Heart right ventricle (tissue), 16 donors: Measurements from ENCODE around the gene TECPR2. TPM values are rescaled to one million over a fixed set of nuclear protein-coding genes. Genes with fewer than 3 reads are reported as not detected.
A peak's percentile ranks its signal among the peaks of the same experiment; 100 is the strongest.

Source experiments
- ATAC-seq, 8 donors: fragments of 200-7000 bp; cut with Tn5 transposase; one replicate each; pipeline ENCODE4 v1.9.1; 2020; ENCODE audit warnings: mild to moderate bottlenecking in 8 of 8, moderate library complexity in 8 of 8, moderate number of reproducible peaks in 1 of 8
- DNase-seq, 2 donors: peaks; one replicate each; pipeline ENCODE4 v3.0.0-alpha.2; 2020
- H3K27ac ChIP-seq, 10 donors: fragments of 200-600 bp; sonication (generic) in 2 of 10; one replicate each; pipeline versions ENCODE4 v1.5.0 to v1.8.0; 2020 to 2022; ENCODE audit warnings: mild to moderate bottlenecking in 3 of 10
- H3K27me3 ChIP-seq, 7 donors: fragments of 200-600 bp; one replicate each; pipeline ENCODE4 v1.8.0; 2021 to 2022; ENCODE audit warnings: mild to moderate bottlenecking in 2 of 7
- H3K36me3 ChIP-seq, 9 donors: fragments of 200-600 bp; sonication (generic) in 1 of 9; one replicate each; pipeline versions ENCODE4 v1.5.0 to v1.8.0; 2020 to 2022; ENCODE audit warnings: mild to moderate bottlenecking in 2 of 9
- H3K4me1 ChIP-seq, 9 donors: fragments of 200-600 bp; sonication (generic) in 1 of 9; one replicate each; pipeline versions ENCODE4 v1.5.0 to v1.8.0; 2020 to 2022; ENCODE audit warnings: mild to moderate bottlenecking in 4 of 9
- H3K4me3 ChIP-seq, 10 donors: fragments of 200-600 bp; sonication (generic) in 2 of 10; one replicate each; pipeline versions ENCODE4 v1.5.0 to v1.8.0; 2020 to 2022; ENCODE audit warnings: mild to moderate bottlenecking in 7 of 10, moderate library complexity in 2 of 10
- H3K9me3 ChIP-seq, 11 donors: fragments of 200-600 bp in 10 of 11; sonication (generic) in 2 of 11; one replicate each; pipeline versions ENCODE4 v1.5.0 to v1.8.0; 2013 to 2022; ENCODE audit warnings: mild to moderate bottlenecking in 2 of 11, control low read depth in 1 of 11, moderate library complexity in 1 of 11
- WGBS, 2 donors: extraction: QIAGEN DNeasy Blood & Tissue Kit; methylation state at CpG; one replicate each; pipeline ENCODE4 v1.1.7; 2013; ENCODE audit warnings: inconsistent platforms in 1 of 2; 5-methylcytosine and 5-hydroxymethylcytosine counted together
- intact Hi-C, 10 donors: fragments of 100-400 bp; cut with DNase I; formaldehyde crosslinking; loops; one replicate each; pipeline versions ENCODE4 v1.11.1 to v1.14.2; 2022
- polyA plus RNA-seq, 2 donors: library from polyadenylated mRNA; stranded (reverse); fragments of 200-250 nt; gene quantifications; one replicate each; pipeline ENCODE4 v1.2.3, GENCODE V29; 2013
- total RNA-seq, 10 donors: library from RNA; stranded (reverse); fragmentation: NEBNext Ultra II Directional in 3 of 10; extraction: Animal tissue kit (Norgen Biotek cat#: 25700) in 3 of 10; gene quantifications; one replicate each; pipeline versions ENCODE4 v1.2.1 to v1.2.4, GENCODE V29; 2021 to 2023
- TF ChIP-seq, protein P1 (sequence below), 9 donors: fragments of 200-600 bp; sonication (generic) in 2 of 9; IDR thresholded peaks; one replicate each; pipeline versions ENCODE4 v1.5.0 to v1.8.0; 2021 to 2022; ENCODE audit warnings: antibody characterized with exemption in 9 of 9, mild to moderate bottlenecking in 5 of 9, moderate library complexity in 1 of 9
- donor health status: Arrhythmogenic right ventricular cardiomyopathy.
- donor health status: ischemic (EF 13 %, LVEDD 7.1; RV severe dilation, severe dysfunction).
- donor health status: healthy with polysubstance abuse.
- donor health status: DM: no; HTN: yes; CAD: no.
- donor health status: DM: no; HTN: no; CAD: no.
- donor health status: ischemic (EF 25% LVEDD 6.9; RV normal size, moderate dysfunction).
- donor health status: ischemic (EF 25% LVEDD 5.7; RV mildly dilated, moderate dysfunction).
- donor health status: healthy.
- donor health status: DM: yes; HTN: yes; CAD: no.
- donor health status: Ischemic cardiomyopathy.
- donor health status: ischemic (EF 35%, LVEDD 5.7; RV mildly dilated, moderate dysfunction).
- donor health status: nonischemic (EF 11% LVEDD 7.7; RV severe dilation, severe dysfunction).
- donor health status: DM: yes; HTN: yes; CAD: no.
- donor health status: PGD.
- donor health status: ischemic (EF 29% LVEDD 5.4; RV normal size, mild dysfunction).
- donor health status: nonischemic (EF 23%, LVEDD 6.1; RV moderate dilation, normal function).

TECPR2 gene
- total and polyA plus RNA-seq, 12 donors = 6.8 to 34.2 (median 24.8) TPM

GRCh38 chr14:102362084-102362483, 657 bp upstream of the TECPR2 start:
- ATAC-seq (peak in 4 of 8 donors; percentile 4 to 19 (median 6)), DNase-seq (no peak)
- Histone ChIP-seq H3K4me1 (peaks cover 0 to 37% (median 25%) of the 10 kb centered on the region in 9 donors), H3K4me3 (peak overlapping the region; percentile 64 to 95 (median 86)), H3K9me3 (no peaks in the 10 kb centered on the region), H3K36me3 (peaks cover 0 to 36% (median 25%) of the 10 kb centered on the region in 9 donors), H3K27ac (peak overlapping the region; percentile 68 to 96 (median 94)), H3K27me3 (no peaks in the 10 kb centered on the region)
- TF ChIP-seq, protein P1, sequence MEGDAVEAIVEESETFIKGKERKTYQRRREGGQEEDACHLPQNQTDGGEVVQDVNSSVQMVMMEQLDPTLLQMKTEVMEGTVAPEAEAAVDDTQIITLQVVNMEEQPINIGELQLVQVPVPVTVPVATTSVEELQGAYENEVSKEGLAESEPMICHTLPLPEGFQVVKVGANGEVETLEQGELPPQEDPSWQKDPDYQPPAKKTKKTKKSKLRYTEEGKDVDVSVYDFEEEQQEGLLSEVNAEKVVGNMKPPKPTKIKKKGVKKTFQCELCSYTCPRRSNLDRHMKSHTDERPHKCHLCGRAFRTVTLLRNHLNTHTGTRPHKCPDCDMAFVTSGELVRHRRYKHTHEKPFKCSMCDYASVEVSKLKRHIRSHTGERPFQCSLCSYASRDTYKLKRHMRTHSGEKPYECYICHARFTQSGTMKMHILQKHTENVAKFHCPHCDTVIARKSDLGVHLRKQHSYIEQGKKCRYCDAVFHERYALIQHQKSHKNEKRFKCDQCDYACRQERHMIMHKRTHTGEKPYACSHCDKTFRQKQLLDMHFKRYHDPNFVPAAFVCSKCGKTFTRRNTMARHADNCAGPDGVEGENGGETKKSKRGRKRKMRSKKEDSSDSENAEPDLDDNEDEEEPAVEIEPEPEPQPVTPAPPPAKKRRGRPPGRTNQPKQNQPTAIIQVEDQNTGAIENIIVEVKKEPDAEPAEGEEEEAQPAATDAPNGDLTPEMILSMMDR (IDR thresholded peaks at IDR 0.05) = no peak
- WGBS, 2 donors = 21 to 24% methylated on average over 4 of the region's 4 CpGs
- intact Hi-C loops = loop anchor here in 2 of 10 donors (5.0 kb wide), 2 partner anchors 45 to 155 kb away; partner anchors contain the start of gene ZNF839 (in 1 of the 2)

DNA sequence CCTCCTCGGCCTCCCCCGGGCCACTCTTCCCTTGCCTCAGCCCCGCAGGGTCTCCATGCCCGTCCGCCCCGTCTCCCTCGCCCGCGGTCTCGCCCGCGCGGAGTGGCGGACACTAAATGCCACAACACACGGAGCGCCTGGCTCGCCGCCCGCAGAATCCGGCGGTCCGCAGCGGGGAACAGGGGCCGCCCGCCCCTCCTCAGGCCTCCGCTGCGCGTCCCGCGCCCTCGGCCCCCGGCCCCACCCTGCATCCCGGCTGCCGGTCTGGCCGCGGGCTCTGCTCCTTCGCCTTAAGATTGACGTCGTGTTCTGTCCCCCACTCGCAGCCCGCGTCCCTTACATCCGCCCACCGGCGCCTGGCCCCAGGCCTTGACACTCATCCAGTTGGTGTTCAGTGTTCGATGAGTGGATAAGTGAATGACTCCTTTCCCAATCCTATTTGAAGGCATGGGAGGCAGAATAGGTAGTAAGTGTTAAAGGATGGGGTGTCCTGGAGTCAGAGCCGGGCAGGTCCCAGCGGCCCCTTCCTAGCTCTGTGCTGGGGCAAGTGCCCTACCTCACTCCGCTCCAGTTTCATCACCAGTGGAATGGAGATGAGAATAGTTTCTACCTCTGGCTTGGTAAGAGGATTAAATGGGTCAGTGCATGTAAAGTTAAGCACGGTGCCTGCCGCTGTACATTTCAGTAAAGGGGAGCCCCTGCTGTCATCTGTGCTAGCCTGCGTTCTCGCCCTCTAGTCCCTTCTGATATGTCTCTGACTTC, 622 bp downstream of the TECPR2 start:
- ATAC-seq (peak; percentile 25 to 65 (median 45)), DNase-seq (peak in 1 of 2 donors; percentile 39)
- Histone ChIP-seq H3K27me3 (no peaks in the 10 kb centered on the region), H3K4me1 (peaks cover 0 to 46% (median 26%) of the 10 kb centered on the region in 9 donors), H3K4me3 (peak overlapping the region; percentile 64 to 95 (median 86)), H3K9me3 (no peaks in the 10 kb centered on the region), H3K36me3 (peaks cover 0 to 23% (median 13%) of the 10 kb centered on the region in 9 donors), H3K27ac (peak overlapping the region; percentile 68 to 96 (median 94))
- intact Hi-C loops = loop anchor here in 2 of 10 donors (5.0 kb wide), 2 partner anchors 46 to 154 kb away; partner anchors contain the start of gene ZNF839 (in 1 of the 2)
- WGBS, 2 donors = 3% methylated on average over 35 to 53 of the region's 53 CpGs
- TF ChIP-seq, protein P1 (IDR thresholded peaks at IDR 0.05) = no peak

DNA sequence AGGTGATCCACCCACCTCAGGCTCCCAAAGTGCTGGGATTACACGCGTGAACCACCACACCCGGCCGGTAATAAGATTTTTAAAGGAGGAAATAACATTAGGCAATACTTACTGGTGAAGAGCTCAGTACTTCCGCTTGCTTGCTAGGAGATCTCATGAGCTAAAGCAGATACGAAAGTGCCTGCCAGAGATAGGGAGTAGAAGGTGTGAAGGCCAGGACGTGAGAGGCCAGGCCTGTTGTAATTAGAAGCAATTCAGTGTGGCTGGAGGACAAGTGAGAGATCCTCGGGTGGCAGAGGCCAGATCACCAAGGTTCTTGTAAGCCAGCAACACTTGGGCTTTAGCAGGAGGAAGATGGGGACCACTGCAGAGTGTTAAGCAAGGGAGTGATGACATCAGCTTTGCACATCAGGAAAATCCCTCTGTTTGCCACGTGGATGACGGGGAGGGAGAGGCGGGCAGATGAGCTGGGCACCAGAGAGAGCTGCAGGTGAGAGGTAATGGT, 7.6 kb downstream of the TECPR2 start:
- DNase-seq = no peak
- Histone ChIP-seq H3K4me1 (peaks cover 0 to 36% (median 13%) of the 10 kb centered on the region in 9 donors), H3K27me3 (no peaks in the 10 kb centered on the region), H3K9me3 (no peaks in the 10 kb centered on the region), H3K4me3 (peak overlapping the region in 1 of 10 donors; percentile 13), H3K27ac (peak overlapping the region in 6 of 10 donors; percentile 15 to 81 (median 28)), H3K36me3 (peaks cover 0 to 12% (median 0%) of the 10 kb centered on the region in 9 donors)
- WGBS, 2 donors = 48 to 56% methylated on average over 11 of the region's 11 CpGs
- peak in 7 of 8 donors; percentile 25 to 90 (median 66) for ATAC-seq
- TF ChIP-seq, protein P1 (IDR thresholded peaks at IDR 0.05) = no peak
- intact Hi-C loops = no loop called here

DNA sequence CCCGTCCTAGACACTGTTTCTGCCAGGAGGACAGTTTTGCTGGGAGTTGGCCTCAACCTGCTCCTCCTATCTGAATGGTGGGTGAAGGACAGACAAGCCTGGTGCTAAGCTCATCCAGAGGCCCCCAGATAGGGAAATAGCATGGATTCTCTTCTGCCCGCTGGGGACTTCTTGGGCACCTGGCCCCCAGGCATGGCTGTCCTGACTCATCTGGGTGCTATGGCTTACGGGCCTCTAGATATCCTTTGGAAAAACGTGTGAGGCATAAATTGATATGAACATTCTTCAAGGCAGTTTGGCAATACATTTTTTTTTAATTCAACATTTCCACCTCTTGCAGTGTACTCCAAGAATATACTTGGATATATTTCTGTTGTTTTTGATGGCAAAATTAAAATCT, 8.6 kb downstream of the TECPR2 start:
- Histone ChIP-seq H3K4me1 (peaks cover 0 to 36% (median 13%) of the 10 kb centered on the region in 9 donors), H3K36me3 (peaks cover 0 to 16% (median 0%) of the 10 kb centered on the region in 9 donors), H3K27ac (peak overlapping the region in 1 of 10 donors; percentile 81), H3K4me3 (peak overlapping the region in 1 of 10 donors; percentile 13), H3K9me3 (no peaks in the 10 kb centered on the region), H3K27me3 (no peaks in the 10 kb centered on the region)
- 83 to 85% methylated on average over 4 of the region's 4 CpGs for WGBS, 2 donors
- no peak for DNase-seq
- TF ChIP-seq, protein P1 (IDR thresholded peaks at IDR 0.05) = no peak
- no peak for ATAC-seq
- intact Hi-C loops = no loop called here
